Measurements from ENCODE around the gene ATP1B2.
"Not testable (repeated sequence)": the region's sequence is repeated elsewhere in the genome, so short reads cannot be mapped to it uniquely, and the experiment has no call there.

ATP1B2 gene

GRCh38 chr17:7614425-7615264 lies 36.1 kb upstream of the ATP1B2 start, which contains the start of gene FXR2:
TSS of gene FXR2 (minus strand) at chr17:7614897. CDS start at chr17:7614532, 365 bp downstream.
- peak; percentile 100 for DNase-seq (ENCODE audit: low read depth, low spot score)
- in situ Hi-C loops (cut with HindIII; ENCODE audit: low sequenced_read_pairs) = no loop called here
- H3K4me3 ChIP-seq (ENCODE audit: low read depth, low read length) = peak within 1 kb of the TSS; percentile 89
- peak; percentile 64 for TF ChIP-seq CTCF (IDR thresholded peaks at IDR 0.05; ENCODE audit: low read depth, low read length)

GRCh38 chr17:7615265-7615747 lies 35.4 kb upstream of the ATP1B2 start:
- DNase-seq (ENCODE audit: low read depth, low spot score) = no peak
- in situ Hi-C loops (cut with HindIII; ENCODE audit: low sequenced_read_pairs) = no loop called here
- no peak for TF ChIP-seq CTCF (IDR thresholded peaks at IDR 0.05; ENCODE audit: low read depth, low read length)
- H3K4me3 ChIP-seq (ENCODE audit: low read depth, low read length) = peak overlapping the region; percentile 44

GRCh38 chr17:7618608-7619007 lies 32.1 kb upstream of the ATP1B2 start:
- no peak for DNase-seq (ENCODE audit: low read depth, low spot score)
- no peak overlapping the region for H3K4me3 ChIP-seq (ENCODE audit: low read depth, low read length)
- in situ Hi-C loops (cut with HindIII; ENCODE audit: low sequenced_read_pairs) = no loop called here
- no peak for TF ChIP-seq CTCF (IDR thresholded peaks at IDR 0.05; ENCODE audit: low read depth, low read length)

- DNase-seq (ENCODE audit: low read depth, low spot score) = no peak
- in situ Hi-C loops (cut with HindIII; ENCODE audit: low sequenced_read_pairs) = no loop called here
- no peak overlapping the region for H3K4me3 ChIP-seq (ENCODE audit: low read depth, low read length)
- TF ChIP-seq CTCF (IDR thresholded peaks at IDR 0.05; ENCODE audit: low read depth, low read length) = no peak
These were observed 29.9 kb upstream of the ATP1B2 start for GRCh38 chr17:7620835-7621234.

GRCh38 chr17:7623661-7624060 lies 27.1 kb upstream of the ATP1B2 start:
- in situ Hi-C loops (cut with HindIII; ENCODE audit: low sequenced_read_pairs) = no loop called here
- H3K4me3 ChIP-seq (ENCODE audit: low read depth, low read length) = no peak overlapping the region
- TF ChIP-seq CTCF (IDR thresholded peaks at IDR 0.05; ENCODE audit: low read depth, low read length) = no peak
- DNase-seq (ENCODE audit: low read depth, low spot score) = no peak

- in situ Hi-C loops (cut with HindIII; ENCODE audit: low sequenced_read_pairs); DNase-seq (ENCODE audit: low read depth, low spot score); H3K4me3 ChIP-seq (ENCODE audit: low read depth, low read length): not testable (repeated sequence)
These were observed 25.0 kb upstream of the ATP1B2 start for GRCh38 chr17:7625749-7626148.

GRCh38 chr17:7626307-7626706 lies 24.4 kb upstream of the ATP1B2 start:
- DNase-seq (ENCODE audit: low read depth, low spot score) = no peak
- in situ Hi-C loops (cut with HindIII; ENCODE audit: low sequenced_read_pairs) = no loop called here
- no peak for TF ChIP-seq CTCF (IDR thresholded peaks at IDR 0.05; ENCODE audit: low read depth, low read length)
- no peak overlapping the region for H3K4me3 ChIP-seq (ENCODE audit: low read depth, low read length)
